MM.1S (cell line): ENCODE data around the gene STON2.

Experiments
- DNase-seq: peaks from one replicate; pipeline ENCODE4 v3.0.0-alpha.2; 2015
- H2AFZ ChIP-seq: fragments of 300-600 bp; sonication (generic); 2 replicates; pipeline ENCODE4 v1.6.0; 2016; ENCODE audit warnings: antibody characterized with exemption, low read length
- H3F3A ChIP-seq: fragments of 300-600 bp; sonication (generic); 2 replicates; pipeline ENCODE4 v1.6.1; 2016; ENCODE audit warnings: mild to moderate bottlenecking, antibody characterized with exemption, low read length, moderate library complexity, mixed read lengths; ENCODE audit not compliant: insufficient read depth
- H3K27ac ChIP-seq: fragments of 300-600 bp; sonication (generic); 2 replicates; pipeline ENCODE4 v1.5.1; 2016; ENCODE audit warnings: mild to moderate bottlenecking, low read length
- H3K27me3 ChIP-seq: fragments of 300-600 bp; sonication (generic); replicated peaks from 2 replicates; pipeline ENCODE4 v1.6.0; 2016; ENCODE audit warnings: low read length; ENCODE audit not compliant: insufficient read depth
- H3K36me3 ChIP-seq: fragments of 300-600 bp; sonication (generic); replicated peaks from 2 replicates; pipeline ENCODE4 v1.6.1; 2016; ENCODE audit warnings: mild to moderate bottlenecking, low read length, mixed read lengths; ENCODE audit not compliant: insufficient read depth
- H3K4me1 ChIP-seq: fragments of 300-600 bp; sonication (generic); 2 replicates; pipeline ENCODE4 v1.6.1; 2016; ENCODE audit warnings: low read length, mixed read lengths
- H3K4me2 ChIP-seq: fragments of 300-600 bp; sonication (generic); 2 replicates; pipeline ENCODE4 v1.6.0; 2016; ENCODE audit warnings: low read depth, low read length
- H3K4me3 ChIP-seq: fragments of 300-600 bp; sonication (generic); 2 replicates; pipeline ENCODE4 v1.5.1; 2016; ENCODE audit warnings: low read length, mixed read lengths
- H3K79me2 ChIP-seq: fragments of 300-600 bp; sonication (generic); 2 replicates; pipeline ENCODE4 v1.6.1; 2016; ENCODE audit warnings: mixed run types, low read length, mixed read lengths
- H3K9ac ChIP-seq: fragments of 300-600 bp; sonication (generic); 2 replicates; pipeline ENCODE4 v1.6.1; 2016; ENCODE audit warnings: low read length, mixed read lengths
- H3K9me2 ChIP-seq: fragments of 300-600 bp; sonication (generic); replicated peaks from 2 replicates; pipeline ENCODE4 v1.6.1; 2016; ENCODE audit warnings: mild to moderate bottlenecking, low read length, mixed read lengths; ENCODE audit not compliant: insufficient read depth
- H3K9me3 ChIP-seq: fragments of 300-600 bp; sonication (generic); replicated peaks from 2 replicates; pipeline ENCODE4 v1.6.1; 2016; ENCODE audit warnings: mild to moderate bottlenecking, low read length, mixed read lengths; ENCODE audit not compliant: insufficient read depth
- H4K20me1 ChIP-seq: fragments of 300-600 bp; sonication (generic); 2 replicates; pipeline ENCODE4 v1.6.1; 2016; ENCODE audit warnings: mild to moderate bottlenecking, low read length, moderate library complexity, mixed read lengths; ENCODE audit not compliant: insufficient read depth
- CTCF ChIP-seq: fragments of 300-600 bp; sonication (generic); IDR thresholded peaks from 2 replicates; pipeline ENCODE4 v1.5.1; 2016; ENCODE audit warnings: antibody characterized with exemption, low read length, mixed read lengths
- EZH2 ChIP-seq: fragments of 300-600 bp; sonication (generic); optimal IDR thresholded peaks from 2 replicates; pipeline ENCODE3; 2017; ENCODE audit warnings: low read depth, mild to moderate bottlenecking, antibody characterized with exemption, low read length, mixed read lengths
- EZH2phosphoT487 ChIP-seq: fragments of 300-600 bp; sonication (generic); IDR thresholded peaks from 2 replicates; pipeline ENCODE4 v1.6.1; 2018; ENCODE audit warnings: antibody characterized with exemption, low read length

STON2 gene

GRCh38 chr14:81429028-81429427 lies 28.9 kb upstream of the STON2 start:
- Histone ChIP-seq H3K9me3 (no peaks in the 10 kb centered on the region), H3K79me2 (no peaks in the 10 kb centered on the region; the same call in 1 of the 2 replicates), H3K4me2 (no peak overlapping the region), H3K4me3 (no peak overlapping the region), H3K9me2 (no peaks in the 10 kb centered on the region), H3F3A (no peaks in the 10 kb centered on the region), H4K20me1 (no peaks in the 10 kb centered on the region), H3K36me3 (no peaks in the 10 kb centered on the region), H3K27ac (no peak overlapping the region), H3K27me3 (no peaks in the 10 kb centered on the region), H2AFZ (no peak overlapping the region), H3K9ac (no peak overlapping the region), H3K4me1 (no peaks in the 10 kb centered on the region)
- DNase-seq, result no peak
- TF ChIP-seq EZH2 (no peak), CTCF (no peak), EZH2phosphoT487 (no peak)

- Histone ChIP-seq H3K4me1 (no peaks in the 10 kb centered on the region), H4K20me1 (no peaks in the 10 kb centered on the region), H3K9me3 (no peaks in the 10 kb centered on the region), H3K4me3 (no peak overlapping the region), H3K36me3 (no peaks in the 10 kb centered on the region), H3K9ac (no peak overlapping the region), H3K27me3 (no peaks in the 10 kb centered on the region), H3K79me2 (no peaks in the 10 kb centered on the region; the same call in 1 of the 2 replicates), H3K27ac (no peak overlapping the region), H2AFZ (no peak overlapping the region), H3K9me2 (no peaks in the 10 kb centered on the region), H3K4me2 (no peak overlapping the region), H3F3A (no peaks in the 10 kb centered on the region)
- TF ChIP-seq CTCF (no peak), EZH2phosphoT487 (no peak), EZH2 (no peak)
- no peak for DNase-seq
Measured at GRCh38 chr14:81427348-81428058, 27.4 kb upstream of the STON2 start.

GRCh38 chr14:81423504-81423903 lies 23.4 kb upstream of the STON2 start:
- no peak for DNase-seq

More at GRCh38 chr14:81423504-81423903, 23.4 kb upstream of the STON2 start:
- H3K4me2 ChIP-seq, result no peak overlapping the region
- TF ChIP-seq CTCF (no peak), EZH2 (no peak), EZH2phosphoT487 (no peak)
- no peak overlapping the region for H3K4me3 ChIP-seq
- no peak overlapping the region for H3K9ac ChIP-seq
- no peaks in the 10 kb centered on the region for H3K36me3 ChIP-seq
- no peaks in the 10 kb centered on the region for H3K27me3 ChIP-seq
- no peaks in the 10 kb centered on the region for H3K9me3 ChIP-seq
- no peaks in the 10 kb centered on the region for H3K4me1 ChIP-seq
- H3F3A ChIP-seq, result no peaks in the 10 kb centered on the region
- no peaks in the 10 kb centered on the region; the same call in 1 of the 2 replicates for H3K79me2 ChIP-seq
- no peak overlapping the region for H3K27ac ChIP-seq
- H2AFZ ChIP-seq, result no peak overlapping the region
- no peaks in the 10 kb centered on the region for H3K9me2 ChIP-seq
- no peaks in the 10 kb centered on the region for H4K20me1 ChIP-seq
